ENCODE data around the gene SDK2.

GRCh38 chr17:73371285-73371684 lies 273.0 kb downstream of the SDK2 start:
- TF ChIP-seq EZH2 (IDR thresholded peaks at IDR 0.05; ENCODE audit: borderline replicate concordance, low read length) = no peak
- no peak for TF ChIP-seq CTCF (conservative IDR thresholded peaks at IDR 0.05 in 1 of 2, IDR thresholded peaks at IDR 0.05 in 1 of 2; ENCODE audit: extremely low read depth in 1 of 2, insufficient read depth in 1 of 2, low read depth in 1 of 2, low read length in 2 of 2)
